Stimulated activated naive CD4-positive, alpha-beta T cell treated with Interleukin-2 at 50 U/mL for 16 hours (primary cell): ENCODE measurements around the gene MAS1.

Source experiments
- DNase-seq: peaks from one replicate; lab custom pipeline; 2025; lab: John Stamatoyannopoulos, UW

Gene MAS1

GRCh38 chr6:159880412-159880975, 10.3 kb upstream of the MAS1 start:
- DNase-seq, result no peak

GRCh38 chr6:159884720-159885119, 6.1 kb upstream of the MAS1 start:
- DNase-seq, result no peak

- DNase-seq, result no peak
Measured at GRCh38 chr6:159886270-159886669, 4.5 kb upstream of the MAS1 start.

GRCh38 chr6:159887146-159887545, 3.6 kb upstream of the MAS1 start:
- DNase-seq, result no peak

GRCh38 chr6:159887761-159888160, 3.0 kb upstream of the MAS1 start:
- DNase-seq, result no peak

GRCh38 chr6:159890201-159890600, 587 bp upstream of the MAS1 start:
- no peak for DNase-seq

- DNase-seq, result no peak
Measured at GRCh38 chr6:159892053-159892452, 1.3 kb downstream of the MAS1 start.

GRCh38 chr6:159893064-159893463, 2.3 kb downstream of the MAS1 start:
- DNase-seq, result no peak

GRCh38 chr6:159894991-159895390, 4.2 kb downstream of the MAS1 start:
- no peak for DNase-seq

- no peak for DNase-seq
Measured at GRCh38 chr6:159897603-159898002, 6.8 kb downstream of the MAS1 start.

- DNase-seq, result no peak
Measured at GRCh38 chr6:159898519-159898918, 7.7 kb downstream of the MAS1 start.

- no peak for DNase-seq
Measured at GRCh38 chr6:159899994-159900745, 9.4 kb downstream of the MAS1 start.

GRCh38 chr6:159902620-159903019, 11.8 kb downstream of the MAS1 start:
- DNase-seq, result no peak

- DNase-seq, result no peak
Measured at GRCh38 chr6:159904497-159904911, 13.7 kb downstream of the MAS1 start.

- DNase-seq, result no peak
Measured at GRCh38 chr6:159906400-159906799, 15.6 kb downstream of the MAS1 start.

- DNase-seq, result no peak
Measured at GRCh38 chr6:159908535-159908934, 17.7 kb downstream of the MAS1 start.

- DNase-seq, result no peak
Measured at GRCh38 chr6:159908979-159909378, 18.2 kb downstream of the MAS1 start.

- no peak for DNase-seq
Measured at GRCh38 chr6:159910342-159910741, 19.6 kb downstream of the MAS1 start.

- no peak for DNase-seq
Measured at GRCh38 chr6:159913375-159913774, 22.6 kb downstream of the MAS1 start.

- no peak for DNase-seq
Measured at GRCh38 chr6:159913862-159914564, 23.2 kb downstream of the MAS1 start.

GRCh38 chr6:159914565-159914923, 23.8 kb downstream of the MAS1 start:
- no peak for DNase-seq

GRCh38 chr6:159915397-159915796, 24.6 kb downstream of the MAS1 start:
- DNase-seq, result no peak

- no peak for DNase-seq
Measured at GRCh38 chr6:159916237-159916636, 25.4 kb downstream of the MAS1 start.
